Cerebellar nuclear complex (tissue), 1 donor: ENCODE measurements around the gene UGT3A2.

Source experiments
- DNase-seq, 2 experiments: peaks; one replicate each; lab custom pipeline; 2025; lab: John Stamatoyannopoulos, UW

The UGT3A2 gene, protein sequence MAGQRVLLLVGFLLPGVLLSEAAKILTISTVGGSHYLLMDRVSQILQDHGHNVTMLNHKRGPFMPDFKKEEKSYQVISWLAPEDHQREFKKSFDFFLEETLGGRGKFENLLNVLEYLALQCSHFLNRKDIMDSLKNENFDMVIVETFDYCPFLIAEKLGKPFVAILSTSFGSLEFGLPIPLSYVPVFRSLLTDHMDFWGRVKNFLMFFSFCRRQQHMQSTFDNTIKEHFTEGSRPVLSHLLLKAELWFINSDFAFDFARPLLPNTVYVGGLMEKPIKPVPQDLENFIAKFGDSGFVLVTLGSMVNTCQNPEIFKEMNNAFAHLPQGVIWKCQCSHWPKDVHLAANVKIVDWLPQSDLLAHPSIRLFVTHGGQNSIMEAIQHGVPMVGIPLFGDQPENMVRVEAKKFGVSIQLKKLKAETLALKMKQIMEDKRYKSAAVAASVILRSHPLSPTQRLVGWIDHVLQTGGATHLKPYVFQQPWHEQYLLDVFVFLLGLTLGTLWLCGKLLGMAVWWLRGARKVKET

DNA sequence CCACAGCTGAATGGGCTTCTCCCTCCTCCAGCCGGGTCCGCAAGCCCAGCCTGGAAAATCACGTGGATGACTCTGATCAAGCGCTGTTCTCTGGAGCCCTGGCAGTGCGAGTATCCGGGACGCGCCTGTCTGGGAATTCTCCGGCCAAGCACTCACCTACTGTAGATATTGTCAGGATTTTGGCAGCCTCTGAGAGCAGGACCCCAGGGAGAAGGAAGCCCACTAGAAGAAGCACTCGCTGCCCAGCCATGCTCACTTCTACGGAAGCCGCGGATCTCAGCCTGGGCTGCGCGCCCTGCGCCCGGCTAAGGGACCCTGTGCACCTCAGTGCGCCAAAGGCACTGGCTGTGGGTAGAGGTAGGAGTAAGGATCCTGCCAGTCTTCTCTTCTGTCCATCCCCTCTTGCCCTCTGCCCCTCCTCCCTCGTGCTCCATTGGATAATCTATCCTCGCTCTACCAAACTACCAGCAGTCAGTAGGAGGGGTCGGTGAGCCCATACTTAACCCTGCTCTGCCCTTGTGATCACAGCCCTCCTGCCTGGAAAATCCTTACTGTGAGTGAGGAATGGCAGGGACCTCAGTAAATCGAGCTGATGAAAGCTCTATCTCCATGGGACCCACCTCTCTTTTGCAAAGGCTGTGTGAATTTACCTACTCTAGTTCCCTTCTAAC lies at the start of gene UGT3A2:
Gene UGT3A2, minus strand, starts transcription at position 343 of the 671 bp plus-strand sequence. Its CDS starts 93 bp downstream, at position 250.
- DNase-seq = no peak

- DNase-seq = no peak
Observed at GRCh38 chr5:36111238-36111637, 44.6 kb upstream of the UGT3A2 start.

GRCh38 chr5:36108758-36109460 lies 42.2 kb upstream of the UGT3A2 start:
- DNase-seq = no peak

GRCh38 chr5:36105819-36106218 lies 39.1 kb upstream of the UGT3A2 start:
- DNase-seq = no peak

- no peak for DNase-seq
Observed at GRCh38 chr5:36099748-36100147, 33.1 kb upstream of the UGT3A2 start.

DNA sequence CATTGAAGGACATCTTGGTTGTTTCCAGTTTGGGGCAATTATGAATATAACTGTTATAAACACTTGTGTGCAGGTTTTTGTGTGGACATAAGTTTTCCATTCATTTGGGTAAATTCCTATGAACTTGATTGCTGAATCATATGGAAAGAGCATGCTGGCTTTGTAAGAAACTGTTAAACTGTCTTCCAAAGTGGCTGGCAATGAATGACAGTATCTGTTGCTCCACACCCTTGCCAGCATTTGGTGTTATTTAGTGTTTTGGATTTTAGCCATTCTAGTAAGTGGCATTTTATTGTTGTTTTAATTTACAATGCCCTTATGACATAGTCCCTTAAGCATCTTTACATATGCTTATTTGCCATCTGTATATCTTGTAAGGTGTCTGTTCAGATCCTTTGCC lies 29.8 kb upstream of the UGT3A2 start:
- DNase-seq = no peak

DNA sequence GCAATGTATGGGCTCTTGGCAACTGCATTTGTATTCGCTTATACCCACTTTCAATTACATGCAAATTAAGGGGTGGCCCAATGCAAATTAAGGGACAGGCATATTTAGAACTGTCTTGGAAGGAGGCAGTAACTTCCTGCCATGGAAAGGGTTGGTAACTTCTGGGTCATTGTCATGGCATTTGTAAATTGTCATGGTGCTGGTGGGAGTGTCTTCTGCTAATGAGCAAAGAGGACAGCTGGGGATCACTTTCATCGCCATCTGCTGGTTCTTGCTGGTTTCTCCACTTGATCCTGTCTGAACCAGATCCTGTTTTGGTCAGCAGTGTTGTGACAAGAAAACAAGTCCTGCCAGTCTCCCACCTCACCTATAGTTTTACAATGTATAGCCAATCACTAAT lies 23.3 kb upstream of the UGT3A2 start:
- DNase-seq = no peak

DNA sequence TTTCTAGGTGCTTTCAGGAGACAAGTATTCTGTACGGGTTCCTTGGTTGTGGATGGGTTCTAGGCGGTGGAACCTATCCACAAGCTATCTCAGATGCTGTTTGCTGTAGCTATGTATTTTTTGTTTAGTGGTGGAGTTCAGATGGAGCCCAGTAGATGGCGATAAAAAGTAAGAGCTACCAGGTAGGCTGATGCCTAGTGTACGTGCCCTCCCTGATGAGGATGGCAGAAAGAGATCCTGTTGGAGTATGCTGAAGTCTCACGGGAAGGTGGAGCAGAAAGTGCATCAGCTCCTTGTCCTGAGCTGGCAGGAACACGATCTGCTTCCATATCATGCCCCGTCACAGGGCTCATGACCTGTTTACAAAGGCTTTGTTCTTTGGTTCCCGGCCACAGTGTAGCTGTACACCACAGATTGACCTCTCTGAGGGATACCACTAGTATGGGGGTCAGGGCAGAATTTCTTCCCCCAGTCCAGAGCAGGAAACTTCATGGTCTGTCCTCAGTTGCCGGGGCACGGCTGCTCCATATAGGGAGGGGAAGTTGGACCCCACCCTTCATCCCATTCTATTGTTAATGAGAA lies 12.6 kb upstream of the UGT3A2 start:
- DNase-seq = no peak

- DNase-seq = no peak
Observed at GRCh38 chr5:36078430-36078829, 11.7 kb upstream of the UGT3A2 start.

DNA sequence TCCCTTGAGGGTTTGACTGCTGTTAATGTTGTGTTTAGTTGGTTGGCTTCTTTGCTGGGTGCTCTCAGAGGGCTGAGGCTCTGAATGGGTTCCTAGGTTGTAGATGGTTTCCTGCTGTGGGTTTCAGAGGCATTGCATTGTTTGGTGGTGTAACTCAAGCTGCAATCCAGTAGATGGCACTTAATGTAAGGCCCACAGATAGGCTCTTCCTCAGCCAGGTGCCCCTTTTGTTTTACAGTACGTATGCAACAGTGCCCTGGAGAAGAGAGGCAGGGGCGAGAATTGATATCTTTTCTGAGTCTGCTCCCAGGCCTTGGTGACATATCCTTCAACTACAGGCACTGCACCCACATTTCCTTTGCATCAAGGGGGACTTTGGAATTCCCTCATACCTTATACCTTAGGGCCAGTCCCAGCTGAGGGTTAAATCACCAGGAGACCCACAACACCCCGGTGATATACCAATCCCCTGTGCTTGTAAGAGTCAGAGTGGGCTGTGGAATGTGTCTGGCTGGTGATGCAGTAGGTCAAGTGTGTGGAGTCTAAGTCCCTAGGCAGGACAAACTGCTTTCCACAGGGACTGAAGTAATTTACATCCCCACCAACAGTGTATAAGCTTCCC lies 7.0 kb upstream of the UGT3A2 start:
- DNase-seq = no peak

DNA sequence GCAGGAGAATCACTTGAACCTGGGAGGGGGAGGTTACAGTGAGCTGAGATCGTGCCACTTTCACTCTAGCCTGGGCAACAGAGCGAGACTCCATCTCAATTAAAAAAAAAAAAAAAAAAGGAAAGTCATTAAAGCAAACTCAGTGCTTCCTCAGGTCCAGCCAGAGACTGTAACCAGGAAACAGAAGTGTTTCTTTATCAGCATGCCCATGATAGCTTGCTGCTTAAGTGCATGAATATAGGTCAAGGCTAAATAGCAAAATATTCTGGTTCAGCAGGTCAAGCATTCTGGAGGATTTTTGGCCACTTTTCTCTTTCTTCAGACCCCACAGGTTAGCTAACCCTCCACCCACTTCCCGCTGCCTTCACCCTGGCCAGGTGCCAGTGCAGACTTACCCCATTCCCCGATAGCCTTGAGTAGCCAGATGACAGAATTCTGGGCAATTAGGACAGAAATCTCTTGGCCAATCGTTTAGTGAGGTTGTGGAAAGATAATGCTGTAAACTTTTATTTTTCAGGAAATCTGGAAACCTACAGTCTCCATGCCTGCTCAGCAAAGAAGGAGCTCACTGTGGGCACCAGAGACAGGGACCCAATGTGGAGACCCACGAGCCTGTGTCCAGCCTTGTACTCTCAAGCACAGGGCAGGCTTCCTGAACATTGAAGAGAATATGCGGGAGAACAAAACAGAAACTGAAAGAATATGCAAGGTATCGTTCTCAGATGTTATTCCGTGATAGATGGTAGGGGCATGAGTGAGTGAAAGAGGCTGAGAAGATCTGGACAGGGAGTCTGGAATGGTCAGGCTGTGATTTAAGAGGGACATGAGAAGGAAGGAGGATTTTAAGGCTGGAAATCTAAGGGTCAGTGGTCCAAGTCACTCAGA lies 4.2 kb upstream of the UGT3A2 start:
- no peak for DNase-seq

- no peak for DNase-seq
Observed at GRCh38 chr5:36068751-36069281, 2.1 kb upstream of the UGT3A2 start.

GRCh38 chr5:36066001-36066539 lies 612 bp downstream of the UGT3A2 start:
- no peak for DNase-seq

DNA sequence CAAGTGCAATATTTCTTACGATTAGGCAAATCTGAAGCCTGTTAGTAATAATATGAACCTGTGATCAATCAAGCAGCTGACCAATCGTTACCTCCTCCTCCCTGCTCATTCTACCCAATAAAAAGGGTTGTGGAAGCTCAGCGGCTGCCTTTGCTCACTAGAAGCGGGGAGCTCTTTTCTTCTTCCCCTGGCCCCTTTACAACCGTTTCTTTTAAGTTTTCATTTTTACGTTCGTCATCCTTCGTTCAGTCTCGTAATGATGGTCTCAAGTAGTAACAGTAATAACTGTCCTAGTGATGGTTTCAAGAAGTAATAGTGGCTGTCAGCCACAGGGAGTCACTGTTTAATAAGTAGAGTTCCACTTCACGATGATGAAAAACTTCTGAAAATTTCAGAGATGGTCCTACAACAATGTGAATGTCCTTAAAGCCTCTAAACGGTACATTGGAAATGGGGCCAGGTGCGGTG lies 6.2 kb downstream of the UGT3A2 start:
- DNase-seq = no peak

GRCh38 chr5:36059571-36060419 lies 6.9 kb downstream of the UGT3A2 start:
- no peak for DNase-seq

DNA sequence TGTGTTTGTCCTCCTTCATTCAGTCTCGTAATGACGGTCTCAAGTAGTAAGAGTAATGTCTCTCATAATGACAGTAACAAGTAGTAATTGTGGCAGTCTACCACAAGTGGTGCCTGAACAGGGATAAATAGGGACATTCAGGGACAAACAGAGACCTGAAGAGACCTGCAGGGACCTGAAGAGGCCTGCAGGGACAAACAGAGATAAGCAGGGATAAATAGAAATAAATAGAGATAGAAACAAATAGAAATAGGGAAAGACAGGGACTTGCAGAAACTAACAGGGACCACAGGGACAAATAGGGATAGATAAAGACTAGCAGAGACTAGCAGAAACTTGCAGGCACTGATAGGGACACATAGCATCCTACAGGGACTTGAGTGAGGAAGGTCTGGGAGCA lies 7.9 kb downstream of the UGT3A2 start:
- no peak for DNase-seq

DNA sequence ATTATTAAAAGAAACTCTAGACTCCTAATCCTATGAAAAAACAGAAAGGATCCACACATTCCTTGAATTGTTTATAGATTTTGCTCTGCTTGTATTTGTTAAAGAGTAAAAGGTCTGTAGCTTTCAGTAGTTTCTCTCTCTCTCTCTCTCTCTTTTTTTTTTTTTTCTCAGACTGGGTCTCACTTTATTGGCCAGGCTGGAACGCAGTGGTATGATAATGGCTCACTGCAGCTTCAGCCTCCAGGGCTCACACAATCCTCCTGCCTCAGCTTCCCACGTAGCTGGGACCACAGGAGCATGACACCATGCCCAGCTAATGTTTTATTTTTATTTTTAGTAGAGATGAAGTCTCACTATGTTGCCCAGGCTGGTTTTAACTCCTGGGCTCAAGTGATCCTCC lies 9.3 kb downstream of the UGT3A2 start:
- no peak for DNase-seq

DNA sequence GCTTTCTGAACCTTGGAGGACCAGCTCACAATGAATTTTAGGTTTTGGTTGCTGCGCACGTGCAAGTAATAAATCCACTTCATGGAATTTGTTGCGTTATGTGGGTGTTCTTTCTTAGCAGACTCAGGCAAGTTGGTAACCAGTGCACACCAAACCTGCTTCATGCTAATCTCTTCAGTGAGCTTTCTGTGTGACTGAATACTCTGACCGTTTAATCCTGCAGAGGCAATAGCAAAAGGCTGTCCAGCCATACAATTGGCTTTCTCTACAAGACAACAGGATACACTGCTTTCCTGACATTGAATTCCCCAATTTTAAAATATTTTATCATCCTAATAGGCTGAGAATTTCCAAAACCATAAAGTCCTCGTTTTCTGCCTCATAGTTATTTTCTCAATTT lies 10.3 kb downstream of the UGT3A2 start:
- no peak for DNase-seq

GRCh38 chr5:36055984-36056383 lies 10.7 kb downstream of the UGT3A2 start:
- no peak for DNase-seq
